ENCODE data around the gene TTC23L. TPM values are rescaled to one million over a fixed set of nuclear protein-coding genes. Genes with fewer than 3 reads are reported as not detected.

The TTC23L gene
- total and polyA plus RNA-seq, 4 donors = 0.51 to 4.4 (median 1.1) TPM

DNA sequence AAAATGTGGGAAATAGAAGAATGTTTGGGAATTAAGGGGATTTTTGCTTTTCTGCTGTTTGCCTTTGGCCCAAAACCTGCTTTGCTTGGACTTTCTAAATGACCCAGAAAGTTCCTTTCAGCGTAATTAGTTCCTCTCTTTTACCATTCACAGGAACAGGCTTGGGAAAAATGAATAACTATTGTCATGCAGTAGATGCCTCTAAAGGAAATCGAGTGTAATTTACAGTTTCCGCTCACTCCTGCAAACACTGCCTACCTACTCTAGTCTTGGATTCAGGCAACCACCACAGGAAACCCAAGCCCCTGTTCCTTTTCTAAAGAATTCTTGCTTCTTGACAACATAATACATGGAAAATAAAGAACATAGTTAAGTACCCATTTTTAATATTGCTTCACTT, 25.0 kb downstream of the TTC23L start:
- H3K9ac ChIP-seq (ENCODE audit: insufficient read depth in 1 of 2, low read length in 2 of 2) = no peak overlapping the region
- DNase-seq = no peak
- no peaks in the 10 kb centered on the region for H3K36me3 ChIP-seq (ENCODE audit: control insufficient read depth in 4 of 4, insufficient read depth in 4 of 4, low read length in 4 of 4)
- no peak overlapping the region for H3K4me3 ChIP-seq
- no peak overlapping the region for H3K27ac ChIP-seq (ENCODE audit: low read depth in 1 of 2, low read length in 1 of 2)
- peaks cover 0 to 3% (median 0%) of the 10 kb centered on the region in 4 donors for H3K9me3 ChIP-seq (ENCODE audit: control insufficient read depth in 4 of 4, insufficient read depth in 3 of 4, low read length in 3 of 4)
- peaks cover 0 to 5% (median 0%) of the 10 kb centered on the region in 5 donors for H3K4me1 ChIP-seq (ENCODE audit: control insufficient read depth in 5 of 5, insufficient read depth in 5 of 5, low read length in 5 of 5)
- WGBS, 2 donors = 21 to 40% methylated on average over 3 of the region's 3 CpGs
- no peak for ATAC-seq (ENCODE audit: insufficient read depth, low FRiP score)
- H3K27me3 ChIP-seq (ENCODE audit: control insufficient read depth in 3 of 3, insufficient read depth in 3 of 3, low read length in 2 of 3) = no peaks in the 10 kb centered on the region
- no peak for TF ChIP-seq CTCF (IDR thresholded peaks at IDR 0.05; ENCODE audit: control extremely low read depth, extremely low read depth)

GRCh38 chr5:34865091-34865490, 26.1 kb downstream of the TTC23L start:
- DNase-seq (no peak), ATAC-seq (ENCODE audit: insufficient read depth, low FRiP score) (no peak)
- Histone ChIP-seq H3K27ac (ENCODE audit: low read depth in 1 of 2, low read length in 1 of 2) (no peak overlapping the region), H3K4me1 (ENCODE audit: control insufficient read depth in 5 of 5, insufficient read depth in 5 of 5, low read length in 5 of 5) (peaks cover 0 to 3% (median 0%) of the 10 kb centered on the region in 5 donors), H3K36me3 (ENCODE audit: control insufficient read depth in 4 of 4, insufficient read depth in 4 of 4, low read length in 4 of 4) (no peaks in the 10 kb centered on the region), H3K9ac (ENCODE audit: insufficient read depth in 1 of 2, low read length in 2 of 2) (no peak overlapping the region), H3K4me3 (no peak overlapping the region), H3K9me3 (ENCODE audit: control insufficient read depth in 4 of 4, insufficient read depth in 3 of 4, low read length in 3 of 4) (peaks cover 0 to 3% (median 0%) of the 10 kb centered on the region in 4 donors), H3K27me3 (ENCODE audit: control insufficient read depth in 3 of 3, insufficient read depth in 3 of 3, low read length in 2 of 3) (no peaks in the 10 kb centered on the region)
- WGBS, 2 donors = 95 to 97% methylated on average over 2 of the region's 2 CpGs
- TF ChIP-seq CTCF (IDR thresholded peaks at IDR 0.05; ENCODE audit: control extremely low read depth, extremely low read depth) = no peak

DNA sequence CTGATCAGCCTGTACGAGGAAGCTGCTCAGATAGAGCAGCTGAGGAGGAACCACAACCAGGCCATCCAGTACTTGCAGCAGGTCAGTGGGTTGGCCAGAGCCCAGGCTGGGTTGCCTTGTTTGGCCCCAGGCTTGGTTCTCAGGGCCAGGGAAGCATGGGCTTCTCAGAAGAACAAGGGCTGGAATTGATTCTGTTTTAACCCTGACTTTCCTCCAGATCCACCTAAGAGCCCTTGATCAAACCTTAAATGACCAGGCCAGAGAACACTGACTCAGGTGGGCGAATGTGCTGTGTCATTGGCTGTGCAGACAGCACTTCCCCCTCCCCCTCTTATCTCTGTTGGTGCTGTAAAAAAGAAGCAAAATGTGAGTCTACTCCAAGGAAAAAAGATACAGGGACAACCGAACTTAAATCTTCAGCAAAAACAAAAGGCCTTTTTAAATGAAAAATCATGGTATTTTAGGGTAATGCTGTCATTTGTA, 28.1 kb downstream of the TTC23L start:
- no peak for TF ChIP-seq CTCF (IDR thresholded peaks at IDR 0.05; ENCODE audit: control extremely low read depth, extremely low read depth)
- Histone ChIP-seq H3K27me3 (ENCODE audit: control insufficient read depth in 3 of 3, insufficient read depth in 3 of 3, low read length in 2 of 3) (no peaks in the 10 kb centered on the region), H3K27ac (ENCODE audit: low read depth in 1 of 2, low read length in 1 of 2) (no peak overlapping the region), H3K9me3 (ENCODE audit: control insufficient read depth in 4 of 4, insufficient read depth in 3 of 4, low read length in 3 of 4) (peaks cover 0 to 3% (median 0%) of the 10 kb centered on the region in 4 donors), H3K4me1 (ENCODE audit: control insufficient read depth in 5 of 5, insufficient read depth in 5 of 5, low read length in 5 of 5) (peaks cover 0 to 3% (median 0%) of the 10 kb centered on the region in 5 donors), H3K4me3 (no peak overlapping the region), H3K36me3 (ENCODE audit: control insufficient read depth in 4 of 4, insufficient read depth in 4 of 4, low read length in 4 of 4) (no peaks in the 10 kb centered on the region), H3K9ac (ENCODE audit: insufficient read depth in 1 of 2, low read length in 2 of 2) (no peak overlapping the region)
- DNase-seq (no peak), ATAC-seq (ENCODE audit: insufficient read depth, low FRiP score) (no peak)
- 74 to 75% methylated on average over 3 of the region's 3 CpGs for WGBS, 2 donors

DNA sequence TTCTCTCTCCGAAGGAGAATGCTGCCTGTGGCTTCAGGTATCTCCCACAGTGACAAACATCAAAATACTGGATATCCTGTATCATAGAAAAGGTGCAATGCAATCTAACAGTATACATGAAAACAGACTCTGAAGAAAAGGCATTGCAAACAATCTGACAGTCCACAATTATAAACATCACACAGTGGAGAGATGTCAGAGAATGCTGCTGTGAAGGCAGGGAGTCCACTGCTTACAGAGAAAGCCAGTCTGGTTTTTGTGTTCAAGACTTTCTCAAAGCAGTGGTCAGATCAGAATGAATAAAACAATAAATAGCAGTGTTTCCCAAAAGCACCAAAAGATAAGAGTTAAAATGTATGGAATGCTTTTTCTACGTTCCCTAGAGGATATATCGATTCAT, 28.7 kb downstream of the TTC23L start:
- 93 to 98% methylated on average over 3 of the region's 3 CpGs for WGBS, 2 donors
- DNase-seq (no peak), ATAC-seq (ENCODE audit: insufficient read depth, low FRiP score) (no peak)
- H3K4me3 ChIP-seq = no peak overlapping the region
- peaks cover 0 to 3% (median 0%) of the 10 kb centered on the region in 4 donors for H3K9me3 ChIP-seq (ENCODE audit: control insufficient read depth in 4 of 4, insufficient read depth in 3 of 4, low read length in 3 of 4)
- H3K27ac ChIP-seq (ENCODE audit: low read depth in 1 of 2, low read length in 1 of 2) = no peak overlapping the region
- no peak overlapping the region for H3K9ac ChIP-seq (ENCODE audit: insufficient read depth in 1 of 2, low read length in 2 of 2)
- no peaks in the 10 kb centered on the region for H3K27me3 ChIP-seq (ENCODE audit: control insufficient read depth in 3 of 3, insufficient read depth in 3 of 3, low read length in 2 of 3)
- H3K36me3 ChIP-seq (ENCODE audit: control insufficient read depth in 4 of 4, insufficient read depth in 4 of 4, low read length in 4 of 4) = no peaks in the 10 kb centered on the region
- peaks cover 0 to 3% (median 0%) of the 10 kb centered on the region in 5 donors for H3K4me1 ChIP-seq (ENCODE audit: control insufficient read depth in 5 of 5, insufficient read depth in 5 of 5, low read length in 5 of 5)
- no peak for TF ChIP-seq CTCF (IDR thresholded peaks at IDR 0.05; ENCODE audit: control extremely low read depth, extremely low read depth)
